GM23338 (cell line): ENCODE results near the gene IRAK1. TPM values are rescaled to one million over a fixed set of nuclear protein-coding genes. Genes with fewer than 3 reads are reported as not detected.

Experiments
- ATAC-seq: fragments of 200-7000 bp; cut with Tn5 transposase; 3 replicates; pipeline ENCODE4 v1.9.1; 2020
- DNase-seq: peaks from one replicate; pipeline ENCODE4 v3.0.0-alpha.2; 2015; ENCODE audit warnings: low spot score
- H2AFZ ChIP-seq: fragments of 200-600 bp; sonication (generic); 2 replicates; pipeline ENCODE4 v1.8.0; 2016; ENCODE audit warnings: antibody characterized with exemption, mild to moderate bottlenecking, moderate library complexity
- H3F3A ChIP-seq: fragments of 200-600 bp; sonication (generic); replicated peaks from 2 replicates; pipeline ENCODE4 v1.8.0; 2017; ENCODE audit warnings: antibody characterized with exemption, mixed run types, low read depth
- H3K27ac ChIP-seq: fragments of 200-600 bp; sonication (generic); 2 replicates; pipeline ENCODE4 v1.6.1; 2016; ENCODE audit warnings: low read depth
- H3K27me3 ChIP-seq: fragments of 200-600 bp; sonication (generic); 2 replicates; pipeline ENCODE4 v1.8.0; 2016; ENCODE audit warnings: mild to moderate bottlenecking, mixed run types, moderate library complexity; ENCODE audit not compliant: insufficient read depth
- H3K36me3 ChIP-seq: fragments of 200-600 bp; sonication (generic); 2 replicates; pipeline ENCODE4 v1.8.0; 2016; ENCODE audit warnings: mild to moderate bottlenecking; ENCODE audit not compliant: insufficient read depth
- H3K4me1 ChIP-seq: fragments of 200-600 bp; sonication (generic); 2 replicates; pipeline ENCODE4 v1.8.0; 2016; ENCODE audit warnings: mild to moderate bottlenecking, moderate library complexity; ENCODE audit not compliant: insufficient read depth
- H3K4me2 ChIP-seq: fragments of 200-600 bp; sonication (generic); 2 replicates; pipeline ENCODE4 v1.7.1; 2017; ENCODE audit warnings: mixed run types
- H3K4me3 ChIP-seq: fragments of 200-600 bp; sonication (generic); 2 replicates; pipeline ENCODE4 v1.6.1; 2016; ENCODE audit warnings: mixed run types
- H3K79me2 ChIP-seq: fragments of 200-600 bp; sonication (generic); replicated peaks from 2 replicates; pipeline ENCODE4 v1.8.0; 2017; ENCODE audit warnings: mild to moderate bottlenecking; ENCODE audit not compliant: insufficient read depth
- H3K9me2 ChIP-seq: fragments of 200-600 bp; sonication (generic); 2 replicates; pipeline ENCODE4 v1.8.0; 2017; ENCODE audit not compliant: insufficient read depth
- H4K20me1 ChIP-seq: fragments of 200-600 bp; sonication (generic); replicated peaks from 2 replicates; pipeline ENCODE4 v1.8.0; 2017; ENCODE audit warnings: mild to moderate bottlenecking; ENCODE audit not compliant: insufficient read depth
- H3K27ac Mint-ChIP-seq: 2 replicates; pipeline ENCODE4 v1.8.0; 2020; ENCODE audit warnings: inconsistent platforms, mild to moderate bottlenecking, moderate library complexity, mixed read lengths
- H3K27me3 Mint-ChIP-seq: 3 replicates; pipeline ENCODE4 v1.8.0; 2022; ENCODE audit warnings: low read depth, mild to moderate bottlenecking, moderate library complexity, mixed read lengths, inconsistent platforms; ENCODE audit not compliant: insufficient read depth, poor library complexity
- H3K36me3 Mint-ChIP-seq: 3 replicates; pipeline ENCODE4 v1.8.0; 2021; ENCODE audit warnings: low read depth, mild to moderate bottlenecking, inconsistent platforms, moderate library complexity, mixed read lengths
- H3K4me1 Mint-ChIP-seq: 3 replicates; pipeline ENCODE4 v1.8.0; 2020; ENCODE audit warnings: mild to moderate bottlenecking, inconsistent platforms, mixed read lengths
- H3K4me3 Mint-ChIP-seq: 3 replicates; pipeline ENCODE4 v1.8.0; 2021; ENCODE audit warnings: moderate library complexity, mild to moderate bottlenecking, inconsistent platforms, mixed read lengths
- H3K9me3 Mint-ChIP-seq: 3 replicates; pipeline ENCODE4 v1.8.0; 2020; ENCODE audit warnings: moderate library complexity, mild to moderate bottlenecking, inconsistent platforms, mixed read lengths
- CREB1 ChIP-seq: fragments of 250-450 bp; sonication (Bioruptor Pico); IDR thresholded peaks from 2 replicates; pipeline ENCODE4 v1.5.0; 2020; ENCODE audit warnings: low read depth, mild to moderate bottlenecking, moderate library complexity
- CTCF ChIP-seq, 2 experiments: fragments of 200-600 bp in 1 of 2; sonication (generic) in 1 of 2; conservative IDR thresholded peaks; 2 replicates each; pipeline versions ENCODE4 v1.5.1 to v1.6.1; 2016 to 2017; ENCODE audit warnings: antibody characterized with exemption in 2 of 2, low read depth in 2 of 2, mild to moderate bottlenecking in 2 of 2, moderate library complexity in 1 of 2
- ETS1 ChIP-seq: IDR thresholded peaks from 2 replicates; pipeline ENCODE4 v1.6.1; 2016; ENCODE audit warnings: antibody characterized with exemption
- EZH2 ChIP-seq: fragments of 200-600 bp; sonication (generic); IDR thresholded peaks from one replicate; pipeline ENCODE4 v1.8.0; 2017; ENCODE audit warnings: antibody characterized with exemption, mild to moderate bottlenecking, low read depth; ENCODE audit not compliant: unreplicated experiment
- EZH2phosphoT487 ChIP-seq: fragments of 200-600 bp; sonication (generic); IDR thresholded peaks from one replicate; pipeline ENCODE4 v1.8.1; 2018; ENCODE audit warnings: antibody characterized with exemption; ENCODE audit not compliant: unreplicated experiment
- JUNB ChIP-seq: IDR thresholded peaks from one replicate; pipeline ENCODE4 v1.6.1; 2016; ENCODE audit warnings: antibody characterized with exemption; ENCODE audit not compliant: unreplicated experiment
- NANOG ChIP-seq: IDR thresholded peaks from 2 replicates; pipeline ENCODE4 v1.6.1; 2016; ENCODE audit warnings: antibody characterized with exemption, borderline replicate concordance
- POLR2AphosphoS5 ChIP-seq: IDR thresholded peaks from 2 replicates; pipeline ENCODE4 v1.6.1; 2016; ENCODE audit warnings: antibody characterized with exemption, low read depth
- REST ChIP-seq: IDR thresholded peaks from one replicate; pipeline ENCODE4 v1.6.1; 2018; ENCODE audit warnings: antibody characterized with exemption; ENCODE audit not compliant: unreplicated experiment
- STAT1 ChIP-seq: IDR thresholded peaks from one replicate; pipeline ENCODE4 v1.6.1; 2016; ENCODE audit warnings: antibody characterized with exemption; ENCODE audit not compliant: unreplicated experiment
- ZNF114 ChIP-seq: fragments of 250-450 bp; sonication (Bioruptor Pico); IDR thresholded peaks from 2 replicates; pipeline ENCODE4 v1.5.0; 2020; ENCODE audit warnings: mild to moderate bottlenecking, moderate library complexity
- ZNF331 ChIP-seq: fragments of 250-450 bp; sonication (Bioruptor Pico); IDR thresholded peaks from 2 replicates; pipeline ENCODE4 v1.5.0; 2020; ENCODE audit warnings: low read depth, mild to moderate bottlenecking, moderate library complexity
- polyA plus RNA-seq: library from polyadenylated mRNA; unstranded; fragments of >200 nt; fragmentation: Nextera tagmentation; extraction: Ambion mirVana; gene quantifications from 2 replicates; pipeline ENCODE4 v1.2.1, GENCODE V29; 2016
- total RNA-seq: library from RNA; depleted of rRNA; stranded (reverse); fragments of >200 nt; shearing (Covaris generic); gene quantifications from 2 replicates; pipeline ENCODE4 v1.2.3, GENCODE V29; 2014
- TF ChIP-seq, protein P1 (sequence below): fragments of 250-450 bp; sonication (Bioruptor Pico); IDR thresholded peaks from 2 replicates; pipeline ENCODE4 v1.5.0; 2020; ENCODE audit warnings: mild to moderate bottlenecking, moderate library complexity

The IRAK1 gene
- total and polyA plus RNA-seq, 2 experiments from 2014 or later, result 21.6 to 38.0 TPM

DNA sequence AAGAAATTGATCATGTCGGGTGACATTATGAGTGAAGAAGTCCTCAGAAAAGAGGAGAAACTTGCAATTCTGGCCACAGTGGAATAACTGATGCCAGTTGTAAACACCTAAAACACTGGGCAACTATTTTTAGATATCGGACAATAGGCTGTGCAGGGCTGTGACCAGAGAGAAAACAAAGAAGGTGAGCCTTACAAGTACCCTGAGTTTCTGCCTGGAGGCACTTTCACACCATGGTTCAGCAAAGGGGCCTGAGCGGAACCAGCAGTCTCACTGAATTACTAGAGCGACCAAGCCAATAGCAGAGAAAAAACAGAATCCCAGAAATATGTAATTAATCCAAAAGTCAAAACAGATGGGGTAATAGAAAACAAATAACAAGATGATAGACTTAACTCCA lies 11.2 kb downstream of the IRAK1 start:
- H3K79me2 ChIP-seq, result no peaks in the 10 kb centered on the region
- H3K27me3 ChIP-seq, result no peaks in the 10 kb centered on the region
- Mint-ChIP-seq H3K27ac (no peak overlapping the region), H3K4me1 (peaks cover 1% of the 10 kb centered on the region; the same call in 2 of the 3 replicates), H3K4me3 (no peak overlapping the region), H3K9me3 (no peaks in the 10 kb centered on the region), H3K27me3 (peaks cover 2% of the 10 kb centered on the region), H3K36me3 (peaks cover 17% of the 10 kb centered on the region; the same call in 2 of the 3 replicates)
- no peaks in the 10 kb centered on the region for H3K36me3 ChIP-seq
- no peak overlapping the region for H2AFZ ChIP-seq
- H3K4me1 ChIP-seq, result no peaks in the 10 kb centered on the region
- no peak for ATAC-seq
- no peaks in the 10 kb centered on the region for H3K9me2 ChIP-seq
- no peak for DNase-seq
- H3K4me2 ChIP-seq, result no peak overlapping the region
- H3K4me3 ChIP-seq, result no peak overlapping the region
- H3K27ac ChIP-seq, result no peak overlapping the region
- no peaks in the 10 kb centered on the region for H3F3A ChIP-seq
- no peak for TF ChIP-seq EZH2
- TF ChIP-seq, protein P1, sequence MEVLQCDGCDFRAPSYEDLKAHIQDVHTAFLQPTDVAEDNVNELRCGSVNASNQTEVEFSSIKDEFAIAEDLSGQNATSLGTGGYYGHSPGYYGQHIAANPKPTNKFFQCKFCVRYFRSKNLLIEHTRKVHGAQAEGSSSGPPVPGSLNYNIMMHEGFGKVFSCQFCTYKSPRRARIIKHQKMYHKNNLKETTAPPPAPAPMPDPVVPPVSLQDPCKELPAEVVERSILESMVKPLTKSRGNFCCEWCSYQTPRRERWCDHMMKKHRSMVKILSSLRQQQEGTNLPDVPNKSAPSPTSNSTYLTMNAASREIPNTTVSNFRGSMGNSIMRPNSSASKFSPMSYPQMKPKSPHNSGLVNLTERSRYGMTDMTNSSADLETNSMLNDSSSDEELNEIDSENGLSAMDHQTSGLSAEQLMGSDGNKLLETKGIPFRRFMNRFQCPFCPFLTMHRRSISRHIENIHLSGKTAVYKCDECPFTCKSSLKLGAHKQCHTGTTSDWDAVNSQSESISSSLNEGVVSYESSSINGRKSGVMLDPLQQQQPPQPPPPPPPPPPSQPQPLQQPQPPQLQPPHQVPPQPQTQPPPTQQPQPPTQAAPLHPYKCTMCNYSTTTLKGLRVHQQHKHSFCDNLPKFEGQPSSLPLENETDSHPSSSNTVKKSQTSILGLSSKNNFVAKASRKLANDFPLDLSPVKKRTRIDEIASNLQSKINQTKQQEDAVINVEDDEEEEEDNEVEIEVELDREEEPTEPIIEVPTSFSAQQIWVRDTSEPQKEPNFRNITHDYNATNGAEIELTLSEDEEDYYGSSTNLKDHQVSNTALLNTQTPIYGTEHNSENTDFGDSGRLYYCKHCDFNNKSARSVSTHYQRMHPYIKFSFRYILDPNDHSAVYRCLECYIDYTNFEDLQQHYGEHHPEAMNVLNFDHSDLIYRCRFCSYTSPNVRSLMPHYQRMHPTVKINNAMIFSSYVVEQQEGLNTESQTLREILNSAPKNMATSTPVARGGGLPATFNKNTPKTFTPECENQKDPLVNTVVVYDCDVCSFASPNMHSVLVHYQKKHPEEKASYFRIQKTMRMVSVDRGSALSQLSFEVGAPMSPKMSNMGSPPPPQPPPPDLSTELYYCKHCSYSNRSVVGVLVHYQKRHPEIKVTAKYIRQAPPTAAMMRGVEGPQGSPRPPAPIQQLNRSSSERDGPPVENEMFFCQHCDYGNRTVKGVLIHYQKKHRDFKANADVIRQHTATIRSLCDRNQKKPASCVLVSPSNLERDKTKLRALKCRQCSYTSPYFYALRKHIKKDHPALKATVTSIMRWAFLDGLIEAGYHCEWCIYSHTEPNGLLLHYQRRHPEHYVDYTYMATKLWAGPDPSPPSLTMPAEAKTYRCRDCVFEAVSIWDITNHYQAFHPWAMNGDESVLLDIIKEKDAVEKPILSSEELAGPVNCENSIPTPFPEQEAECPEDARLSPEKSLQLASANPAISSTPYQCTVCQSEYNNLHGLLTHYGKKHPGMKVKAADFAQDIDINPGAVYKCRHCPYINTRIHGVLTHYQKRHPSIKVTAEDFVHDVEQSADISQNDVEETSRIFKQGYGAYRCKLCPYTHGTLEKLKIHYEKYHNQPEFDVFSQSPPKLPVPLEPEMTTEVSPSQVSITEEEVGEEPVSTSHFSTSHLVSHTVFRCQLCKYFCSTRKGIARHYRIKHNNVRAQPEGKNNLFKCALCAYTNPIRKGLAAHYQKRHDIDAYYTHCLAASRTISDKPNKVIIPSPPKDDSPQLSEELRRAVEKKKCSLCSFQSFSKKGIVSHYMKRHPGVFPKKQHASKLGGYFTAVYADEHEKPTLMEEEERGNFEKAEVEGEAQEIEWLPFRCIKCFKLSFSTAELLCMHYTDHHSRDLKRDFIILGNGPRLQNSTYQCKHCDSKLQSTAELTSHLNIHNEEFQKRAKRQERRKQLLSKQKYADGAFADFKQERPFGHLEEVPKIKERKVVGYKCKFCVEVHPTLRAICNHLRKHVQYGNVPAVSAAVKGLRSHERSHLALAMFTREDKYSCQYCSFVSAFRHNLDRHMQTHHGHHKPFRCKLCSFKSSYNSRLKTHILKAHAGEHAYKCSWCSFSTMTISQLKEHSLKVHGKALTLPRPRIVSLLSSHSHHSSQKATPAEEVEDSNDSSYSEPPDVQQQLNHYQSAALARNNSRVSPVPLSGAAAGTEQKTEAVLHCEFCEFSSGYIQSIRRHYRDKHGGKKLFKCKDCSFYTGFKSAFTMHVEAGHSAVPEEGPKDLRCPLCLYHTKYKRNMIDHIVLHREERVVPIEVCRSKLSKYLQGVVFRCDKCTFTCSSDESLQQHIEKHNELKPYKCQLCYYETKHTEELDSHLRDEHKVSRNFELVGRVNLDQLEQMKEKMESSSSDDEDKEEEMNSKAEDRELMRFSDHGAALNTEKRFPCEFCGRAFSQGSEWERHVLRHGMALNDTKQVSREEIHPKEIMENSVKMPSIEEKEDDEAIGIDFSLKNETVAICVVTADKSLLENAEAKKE, result no peak
- TF ChIP-seq JUNB, result no peak
- no peak for TF ChIP-seq EZH2phosphoT487
- TF ChIP-seq ETS1, result no peak
- no peak for TF ChIP-seq ZNF114
- no peak for TF ChIP-seq CREB1 (CRISPR knock-in tag)
- TF ChIP-seq REST, result no peak
- TF ChIP-seq ZNF331 (CRISPR knock-in tag), result no peak
- no peak for TF ChIP-seq POLR2AphosphoS5
- TF ChIP-seq NANOG, result no peak
- no peak for TF ChIP-seq STAT1
- TF ChIP-seq CTCF (conservative IDR thresholded peaks at IDR 0.05; ENCODE audit: low read depth in 2 of 2), result no peak
- H4K20me1 ChIP-seq, result no peaks in the 10 kb centered on the region
